Smooth muscle cell (in vitro differentiated cells): ENCODE results near the gene TAF10. TPM values are rescaled to one million over a fixed set of nuclear protein-coding genes. Genes with fewer than 3 reads are reported as not detected.

Experiments used
- DNase-seq: peaks from one replicate; lab custom pipeline; 2025; ENCODE audit not compliant: unreplicated experiment; lab: John Stamatoyannopoulos, UW
- H2AFZ ChIP-seq: fragments of 200-600 bp; sonication (generic); 2 replicates; pipeline ENCODE4 v1.6.0; 2016; ENCODE audit warnings: antibody characterized with exemption, low read depth, mild to moderate bottlenecking
- H3F3A ChIP-seq: fragments of 200-600 bp; sonication (generic); 2 replicates; pipeline ENCODE4 v1.6.0; 2017; ENCODE audit warnings: antibody characterized with exemption, low read depth
- H3K27ac ChIP-seq: fragments of 200-600 bp; sonication (generic); 2 replicates; pipeline ENCODE4 v1.5.1; 2016; ENCODE audit warnings: low read depth, mild to moderate bottlenecking
- H3K27me3 ChIP-seq: fragments of 200-600 bp; sonication (generic); 2 replicates; pipeline ENCODE4 v1.6.1; 2016; ENCODE audit warnings: low read depth, mild to moderate bottlenecking
- H3K36me3 ChIP-seq: fragments of 200-600 bp; sonication (generic); 2 replicates; pipeline ENCODE4 v1.5.1; 2016; ENCODE audit warnings: low read depth
- H3K4me1 ChIP-seq: fragments of 200-600 bp; sonication (generic); 2 replicates; pipeline ENCODE4 v1.5.1; 2016; ENCODE audit warnings: low read depth
- H3K4me2 ChIP-seq: fragments of 200-600 bp; sonication (generic); 2 replicates; pipeline ENCODE4 v1.6.0; 2016; ENCODE audit warnings: mild to moderate bottlenecking
- H3K4me3 ChIP-seq: fragments of 200-600 bp; sonication (generic); 2 replicates; pipeline ENCODE4 v1.5.1; 2016; ENCODE audit warnings: mild to moderate bottlenecking
- H3K79me2 ChIP-seq: fragments of 200-600 bp; sonication (generic); 2 replicates; pipeline ENCODE4 v1.6.0; 2016; ENCODE audit warnings: low read depth, mild to moderate bottlenecking
- H3K9ac ChIP-seq: fragments of 200-600 bp; sonication (generic); 2 replicates; pipeline ENCODE4 v1.6.0; 2016; ENCODE audit warnings: low read depth
- H3K9me3 ChIP-seq: fragments of 200-600 bp; sonication (generic); replicated peaks from 2 replicates; pipeline ENCODE4 v1.5.1; 2016; ENCODE audit warnings: low read depth
- H4K20me1 ChIP-seq: fragments of 200-600 bp; sonication (generic); 2 replicates; pipeline ENCODE4 v1.6.0; 2016; ENCODE audit warnings: low read depth
- WGBS: methylation state at CpG from one replicate; pipeline ENCODE4 v1.1.7; 2016; ENCODE audit warnings: low lambda C conversion rate; 5-methylcytosine and 5-hydroxymethylcytosine counted together
- polyA plus RNA-seq: library from polyadenylated mRNA; unstranded; fragments of >200 nt; fragmentation: Nextera tagmentation; extraction: Ambion mirVana; gene quantifications from 2 replicates; pipeline ENCODE4 v1.2.1, GENCODE V29; 2016
- total RNA-seq: library from RNA; depleted of rRNA; stranded (reverse); fragments of >200 nt; gene quantifications from 2 replicates; pipeline ENCODE4 v1.2.3, GENCODE V29; 2014
- TF ChIP-seq, protein P1 (sequence below): fragments of 200-600 bp; sonication (generic); IDR thresholded peaks from 2 replicates; pipeline ENCODE4 v1.5.1; 2017; ENCODE audit warnings: borderline replicate concordance, mild to moderate bottlenecking, antibody characterized with exemption; ENCODE audit not compliant: insufficient read depth, poor library complexity, severe bottlenecking

The TAF10 gene
- total and polyA plus RNA-seq, 2 experiments from 2014 or later, result 83.3 to 373 TPM

DNA sequence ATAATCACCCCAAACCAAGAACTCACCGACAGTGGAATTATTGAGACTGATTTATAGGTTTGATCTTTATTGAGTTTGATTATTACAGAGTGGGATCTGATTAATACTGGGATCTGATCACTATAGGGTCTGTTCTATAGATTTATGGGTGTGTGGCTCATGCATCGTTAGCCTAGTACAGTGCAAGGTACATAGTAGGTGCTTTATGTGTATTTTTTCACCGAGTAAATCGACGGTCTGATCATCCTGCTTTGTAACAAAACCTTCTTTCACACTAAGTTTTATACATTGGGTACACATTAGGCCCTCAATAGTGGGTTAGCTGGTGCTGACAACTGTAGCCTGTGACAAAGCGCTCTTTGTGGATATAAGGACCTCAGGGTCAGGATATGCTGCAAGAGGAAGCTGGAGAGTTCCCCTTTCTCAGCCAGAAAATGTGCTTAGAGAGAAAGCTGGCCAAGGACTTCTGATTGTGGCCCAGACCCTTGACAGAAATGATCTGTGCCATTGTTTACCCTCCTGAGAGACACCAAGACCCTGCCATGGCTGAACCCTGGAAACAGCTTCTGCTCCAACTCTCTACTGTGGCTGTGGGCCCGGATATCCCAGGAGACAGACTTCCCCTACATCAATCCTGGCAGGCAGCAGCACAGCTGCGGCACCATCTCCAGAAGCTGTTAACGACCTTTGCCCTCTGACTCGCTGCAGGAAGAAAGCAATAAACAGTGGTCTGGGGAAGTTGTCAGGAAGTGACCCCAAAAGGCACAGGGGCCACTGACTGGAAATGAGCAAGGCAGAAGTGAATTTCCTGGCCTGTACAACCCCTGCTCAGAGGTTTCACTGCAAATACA is 23.3 kb upstream of the TAF10 start:
- Histone ChIP-seq H3K27me3 (no peaks in the 10 kb centered on the region), H4K20me1 (peaks cover 45% of the 10 kb centered on the region), H3K79me2 (peaks cover 15% of the 10 kb centered on the region), H3F3A (no peaks in the 10 kb centered on the region), H3K4me2 (no peak overlapping the region), H3K36me3 (no peaks in the 10 kb centered on the region), H3K4me1 (no peaks in the 10 kb centered on the region), H3K9ac (no peak overlapping the region), H3K9me3 (no peaks in the 10 kb centered on the region), H3K27ac (no peak overlapping the region), H3K4me3 (no peak overlapping the region), H2AFZ (no peak overlapping the region)
- DNase-seq, result no peak
- WGBS, result 74% methylated on average over 10 of the region's 10 CpGs
- TF ChIP-seq, protein P1, sequence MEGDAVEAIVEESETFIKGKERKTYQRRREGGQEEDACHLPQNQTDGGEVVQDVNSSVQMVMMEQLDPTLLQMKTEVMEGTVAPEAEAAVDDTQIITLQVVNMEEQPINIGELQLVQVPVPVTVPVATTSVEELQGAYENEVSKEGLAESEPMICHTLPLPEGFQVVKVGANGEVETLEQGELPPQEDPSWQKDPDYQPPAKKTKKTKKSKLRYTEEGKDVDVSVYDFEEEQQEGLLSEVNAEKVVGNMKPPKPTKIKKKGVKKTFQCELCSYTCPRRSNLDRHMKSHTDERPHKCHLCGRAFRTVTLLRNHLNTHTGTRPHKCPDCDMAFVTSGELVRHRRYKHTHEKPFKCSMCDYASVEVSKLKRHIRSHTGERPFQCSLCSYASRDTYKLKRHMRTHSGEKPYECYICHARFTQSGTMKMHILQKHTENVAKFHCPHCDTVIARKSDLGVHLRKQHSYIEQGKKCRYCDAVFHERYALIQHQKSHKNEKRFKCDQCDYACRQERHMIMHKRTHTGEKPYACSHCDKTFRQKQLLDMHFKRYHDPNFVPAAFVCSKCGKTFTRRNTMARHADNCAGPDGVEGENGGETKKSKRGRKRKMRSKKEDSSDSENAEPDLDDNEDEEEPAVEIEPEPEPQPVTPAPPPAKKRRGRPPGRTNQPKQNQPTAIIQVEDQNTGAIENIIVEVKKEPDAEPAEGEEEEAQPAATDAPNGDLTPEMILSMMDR, result no peak

DNA sequence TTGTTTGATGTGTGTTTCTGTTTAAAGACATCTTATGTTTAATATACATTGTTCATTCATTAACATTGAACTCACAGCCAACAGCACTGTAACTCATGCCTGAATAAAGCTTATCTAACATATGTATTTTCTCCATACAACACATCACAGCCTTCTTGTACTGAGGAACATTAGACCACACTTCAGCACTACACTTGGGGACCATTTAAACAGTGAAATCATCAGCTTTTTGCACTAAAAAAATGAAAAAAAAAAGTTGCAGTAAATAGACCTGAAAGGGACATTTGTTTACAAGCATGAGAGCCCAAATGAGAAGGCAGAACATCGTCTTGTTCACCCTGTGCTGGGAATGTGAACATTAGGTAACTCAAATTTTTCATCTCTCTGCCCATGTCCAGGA is 22.5 kb upstream of the TAF10 start:
- Histone ChIP-seq H2AFZ (no peak overlapping the region), H3K9ac (no peak overlapping the region), H3K9me3 (no peaks in the 10 kb centered on the region), H3K27ac (no peak overlapping the region), H3K4me1 (no peaks in the 10 kb centered on the region), H3F3A (no peaks in the 10 kb centered on the region), H3K4me2 (no peak overlapping the region), H3K27me3 (no peaks in the 10 kb centered on the region), H3K36me3 (no peaks in the 10 kb centered on the region), H3K79me2 (peaks cover 15% of the 10 kb centered on the region), H3K4me3 (no peak overlapping the region), H4K20me1 (peaks cover 37% of the 10 kb centered on the region)
- TF ChIP-seq, protein P1, result no peak
- WGBS, result 86% methylated on average over 1 of the region's 1 CpG
- no peak for DNase-seq

DNA sequence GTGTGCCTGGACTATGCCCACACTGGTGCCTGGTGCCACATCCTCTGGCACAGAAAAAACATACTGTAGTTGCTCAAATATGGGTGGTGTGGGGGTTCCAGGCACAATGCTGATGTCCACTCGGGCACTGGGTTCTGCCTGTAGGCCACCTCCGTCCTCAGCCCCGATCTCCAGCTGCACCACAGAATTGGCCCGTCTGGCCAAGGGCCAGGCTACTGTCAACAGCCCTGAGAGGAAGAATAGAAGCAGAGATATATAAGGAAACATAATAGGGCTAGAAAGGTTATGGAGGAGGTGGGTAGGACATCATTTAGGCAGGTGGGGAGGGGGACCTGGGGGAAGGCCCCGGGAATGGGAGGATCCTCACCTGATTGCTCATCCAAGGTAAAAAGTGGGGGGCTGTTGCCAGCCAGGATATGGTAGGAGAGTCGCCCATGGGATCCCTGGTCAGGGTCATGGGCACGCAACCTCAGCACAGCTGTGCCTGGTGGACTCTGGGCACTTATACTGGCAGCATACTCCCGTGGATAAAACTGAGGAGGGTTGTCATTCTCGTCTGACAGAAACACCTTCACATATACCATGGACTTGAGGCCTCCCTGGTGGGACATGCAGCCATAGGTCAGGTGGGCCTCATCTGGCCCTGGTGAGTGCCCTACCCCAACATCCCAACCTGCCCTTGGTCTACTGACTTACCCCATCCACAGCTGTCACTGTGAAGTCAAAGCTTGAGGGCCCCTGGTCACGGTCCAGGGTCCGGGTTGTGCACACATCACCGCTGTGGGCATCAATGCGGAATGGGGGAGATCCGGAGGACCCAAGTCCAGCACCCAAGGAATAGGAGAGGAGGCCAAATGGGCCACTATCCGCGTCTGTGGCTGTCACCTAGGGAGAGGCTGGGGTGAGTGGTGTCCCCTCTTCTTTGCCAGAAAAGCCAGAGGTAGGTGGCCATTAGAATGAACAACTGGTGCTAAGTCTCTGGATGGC is 21.7 kb upstream of the TAF10 start:
- H3K4me2 ChIP-seq, result no peak overlapping the region
- TF ChIP-seq, protein P1, result no peak
- H3K4me3 ChIP-seq, result no peak overlapping the region
- no peak overlapping the region for H3K9ac ChIP-seq
- WGBS, result 95% methylated on average over 16 of the region's 16 CpGs
- no peaks in the 10 kb centered on the region for H3K9me3 ChIP-seq
- no peak for DNase-seq
- H3F3A ChIP-seq, result no peaks in the 10 kb centered on the region
- no peak overlapping the region for H2AFZ ChIP-seq
- H3K79me2 ChIP-seq, result peaks cover 13% of the 10 kb centered on the region
- H3K27me3 ChIP-seq, result no peaks in the 10 kb centered on the region
- no peak overlapping the region for H3K27ac ChIP-seq
- peaks cover 29% of the 10 kb centered on the region for H4K20me1 ChIP-seq
- no peaks in the 10 kb centered on the region for H3K36me3 ChIP-seq
- no peaks in the 10 kb centered on the region for H3K4me1 ChIP-seq
